Endodermal cell (in vitro differentiated cells): ENCODE data around the gene NUB1. TPM values are rescaled to one million over a fixed set of nuclear protein-coding genes. Genes with fewer than 3 reads are reported as not detected.

Source experiments
- DNase-seq: peaks from one replicate; pipeline ENCODE4 v3.0.0-alpha.2; 2017
- H3K27ac ChIP-seq: 2 replicates; pipeline ENCODE4 v1.5.1; 2013; ENCODE audit warnings: mild to moderate bottlenecking, low read depth, low read length, moderate library complexity
- H3K27me3 ChIP-seq: 2 replicates; pipeline ENCODE4 v1.6.1; 2013; ENCODE audit warnings: mild to moderate bottlenecking, low read length, moderate library complexity; ENCODE audit not compliant: insufficient read depth, control insufficient read depth, poor library complexity, severe bottlenecking
- H3K36me3 ChIP-seq: 2 replicates; pipeline ENCODE4 v1.7.0; 2013; ENCODE audit warnings: mild to moderate bottlenecking, low read length, moderate library complexity; ENCODE audit not compliant: control insufficient read depth, insufficient read depth
- H3K4me1 ChIP-seq: one replicate; pipeline ENCODE4 v1.7.0; 2013; ENCODE audit warnings: low read length; ENCODE audit not compliant: control insufficient read depth, insufficient read depth
- H3K4me3 ChIP-seq: 2 replicates; pipeline ENCODE4 v1.5.1; 2013; ENCODE audit warnings: mild to moderate bottlenecking, low read length, moderate library complexity
- H3K9ac ChIP-seq: 2 replicates; pipeline ENCODE4 v1.6.1; 2013; ENCODE audit warnings: mild to moderate bottlenecking, low read length, moderate library complexity; ENCODE audit not compliant: poor library complexity, severe bottlenecking; ENCODE audit errors: extremely low read depth
- H3K9me3 ChIP-seq: 2 replicates; pipeline ENCODE4 v1.6.1; 2013; ENCODE audit warnings: mild to moderate bottlenecking, low read length, moderate library complexity; ENCODE audit not compliant: control insufficient read depth
- H3K27ac Mint-ChIP-seq: 2 replicates; pipeline ENCODE4 v1.8.0; 2020; ENCODE audit warnings: mixed read lengths
- H3K27me3 Mint-ChIP-seq: 2 replicates; pipeline ENCODE4 v1.8.0; 2021; ENCODE audit warnings: mild to moderate bottlenecking, mixed read lengths; ENCODE audit not compliant: insufficient read depth
- H3K36me3 Mint-ChIP-seq: 2 replicates; pipeline ENCODE4 v1.8.0; 2020; ENCODE audit warnings: low read depth, mixed read lengths
- H3K4me1 Mint-ChIP-seq: 2 replicates; pipeline ENCODE4 v1.8.0; 2020; ENCODE audit warnings: mixed read lengths
- H3K4me3 Mint-ChIP-seq: 2 replicates; pipeline ENCODE4 v1.8.0; 2020; ENCODE audit warnings: mild to moderate bottlenecking, moderate library complexity, mixed read lengths
- H3K9me3 Mint-ChIP-seq: 2 replicates; pipeline ENCODE4 v1.8.0; 2020; ENCODE audit warnings: mild to moderate bottlenecking, mixed read lengths
- CTCF ChIP-seq: fragments of 200-600 bp; sonication (generic); conservative IDR thresholded peaks from 2 replicates; pipeline ENCODE4 v1.5.0; 2021; ENCODE audit warnings: antibody characterized with exemption, mild to moderate bottlenecking
- WGBS, 2 experiments: methylation state at CpG; one replicate each; pipeline versions ENCODE4 v1.1.5 to v1.1.7; 2013; ENCODE audit warnings: missing lambda C conversion rate in 2 of 2, mixed read lengths in 1 of 2; ENCODE audit not compliant: insufficient coverage in 1 of 2, insufficient read length in 1 of 2; 5-methylcytosine and 5-hydroxymethylcytosine counted together
- total RNA-seq, 2 donors: library from RNA; stranded (reverse); fragmentation: NEBNext Ultra II Directional in 1 of 2; extraction: Animal tissue kit (Norgen Biotek cat#: 25700) in 1 of 2; gene quantifications; 2 replicates in 1 of 2; 3 replicates in 1 of 2; pipeline ENCODE4 v1.2.1, GENCODE V29; 2021

Gene NUB1
- total RNA-seq, 2 donors from 2014 or later, result 50.2 to 64.7 TPM

- no peak overlapping the region for H3K4me3 Mint-ChIP-seq
- H3K27me3 ChIP-seq, result no peaks in the 10 kb centered on the region
- no peaks in the 10 kb centered on the region for H3K36me3 ChIP-seq
- TF ChIP-seq CTCF, result no peak
- no peaks in the 10 kb centered on the region for H3K4me1 ChIP-seq
- H3K9me3 ChIP-seq, result no peaks in the 10 kb centered on the region
- 87% methylated on average over 1 of the region's 1 CpG; no CpG with 5 or more reads in 1 of the 2 experiments for WGBS, 2 experiments
- no peaks in the 10 kb centered on the region for H3K4me1 Mint-ChIP-seq
- H3K27ac Mint-ChIP-seq, result no peak overlapping the region
- H3K27ac ChIP-seq, result no peak overlapping the region
- no peak for DNase-seq
- H3K9me3 Mint-ChIP-seq, result peaks cover 3% of the 10 kb centered on the region
- no peaks in the 10 kb centered on the region for H3K36me3 Mint-ChIP-seq
- no peak overlapping the region for H3K9ac ChIP-seq
- peaks cover 3% of the 10 kb centered on the region for H3K27me3 Mint-ChIP-seq
- no peak overlapping the region for H3K4me3 ChIP-seq
These were observed 7.0 kb upstream of the NUB1 start for GRCh38 chr7:151334628-151335027.

GRCh38 chr7:151336027-151336708 lies 5.4 kb upstream of the NUB1 start:
- Mint-ChIP-seq H3K9me3 (peaks cover 3% of the 10 kb centered on the region), H3K4me3 (no peak overlapping the region), H3K27me3 (peaks cover 12% of the 10 kb centered on the region), H3K36me3 (no peaks in the 10 kb centered on the region), H3K4me1 (no peaks in the 10 kb centered on the region), H3K27ac (no peak overlapping the region)
- no peak for DNase-seq
- no peak for TF ChIP-seq CTCF
- Histone ChIP-seq H3K27me3 (no peaks in the 10 kb centered on the region), H3K36me3 (no peaks in the 10 kb centered on the region), H3K27ac (no peak overlapping the region), H3K9me3 (no peaks in the 10 kb centered on the region), H3K9ac (no peak overlapping the region), H3K4me1 (no peaks in the 10 kb centered on the region), H3K4me3 (no peak overlapping the region)
- WGBS, 2 experiments, result 91 to 96% methylated on average over 12 of the region's 12 CpGs

DNA sequence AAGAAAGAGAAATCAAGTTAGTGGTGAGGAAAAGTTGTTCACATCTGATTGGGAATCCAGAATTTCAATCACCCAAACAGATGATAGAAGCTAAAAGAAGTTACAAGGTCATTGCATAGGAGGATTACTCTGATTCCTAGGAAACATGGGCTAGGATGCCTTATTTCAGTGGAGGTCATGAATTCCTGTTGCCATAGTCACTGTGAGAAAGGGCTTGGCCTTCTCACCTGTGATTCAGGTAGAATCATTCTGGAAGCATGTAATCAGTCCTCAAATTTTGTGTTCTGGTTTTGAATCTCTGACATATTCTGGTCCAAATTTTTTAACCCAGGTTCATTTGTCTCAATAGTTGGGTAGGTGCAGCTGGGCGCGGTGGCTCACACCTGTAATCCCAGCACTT lies 4.3 kb upstream of the NUB1 start:
- Histone ChIP-seq H3K9ac (no peak overlapping the region), H3K27me3 (no peaks in the 10 kb centered on the region), H3K9me3 (no peaks in the 10 kb centered on the region), H3K4me1 (no peaks in the 10 kb centered on the region), H3K36me3 (no peaks in the 10 kb centered on the region), H3K4me3 (no peak overlapping the region), H3K27ac (no peak overlapping the region)
- Mint-ChIP-seq H3K9me3 (peaks cover 3% of the 10 kb centered on the region), H3K27ac (no peak overlapping the region), H3K4me1 (peaks cover 2% of the 10 kb centered on the region), H3K36me3 (no peaks in the 10 kb centered on the region), H3K27me3 (peaks cover 12% of the 10 kb centered on the region), H3K4me3 (no peak overlapping the region)
- TF ChIP-seq CTCF, result no peak
- no peak for DNase-seq
- WGBS, 2 experiments, result 95% methylated on average over 2 of the region's 2 CpGs; no CpG with 5 or more reads in 1 of the 2 experiments
